ENCODE measurements around the gene CYP4A22. TPM values are rescaled to one million over a fixed set of nuclear protein-coding genes. Genes with fewer than 3 reads are reported as not detected.

The CYP4A22 gene
- total and polyA plus RNA-seq, 2 donors (not counting 3 experiments of a cell fraction or from before 2014, with no cell fraction given) = not detected

GRCh38 chr1:47187231-47187925 is 50.1 kb downstream of the CYP4A22 start:
- Histone ChIP-seq H3K27ac (ENCODE audit: insufficient read depth, low read depth, low read length) (no peak overlapping the region), H3K9ac (replicated peaks; ENCODE audit: extremely low read depth, insufficient read depth, low read length) (no peak overlapping the region), H4K20me1 (replicated peaks; ENCODE audit: control insufficient read depth, extremely low read depth, insufficient read depth, low read length) (no peaks in the 10 kb centered on the region), H2AFZ (ENCODE audit: low read depth, low read length) (no peak overlapping the region), H3K4me3 (replicated peaks in 1 of 3; ENCODE audit: insufficient read depth in 1 of 3, low read depth in 1 of 3, low read length in 3 of 3) (no peak overlapping the region), H3K36me3 (ENCODE audit: control insufficient read depth in 2 of 2, extremely low read depth in 1 of 2, insufficient read depth in 2 of 2, low read length in 2 of 2) (no peaks in the 10 kb centered on the region), H3K9me1 (replicated peaks; ENCODE audit: control insufficient read depth, extremely low read depth, insufficient read depth, low read length) (no peaks in the 10 kb centered on the region), H3K9me3 (replicated peaks; ENCODE audit: control insufficient read depth, insufficient read depth, low read length) (no peaks in the 10 kb centered on the region), H3K27me3 (ENCODE audit: control insufficient read depth in 2 of 2, insufficient read depth in 2 of 2, low read length in 2 of 2) (no peaks in the 10 kb centered on the region), H3K4me1 (ENCODE audit: control insufficient read depth, extremely low read depth, insufficient read depth, low read length) (peaks cover 9% of the 10 kb centered on the region), H3K4me2 (ENCODE audit: insufficient read depth, low read length) (no peak overlapping the region), H3K79me2 (ENCODE audit: control insufficient read depth, insufficient read depth, low read length) (no peaks in the 10 kb centered on the region)
- intact Hi-C loops (cut with micrococcal nuclease) (no loop called here), dilution Hi-C loops (cut with MboI; ENCODE audit: extremely low pct_ligation_motif_present, low sequenced_read_pairs) (no loop called here)
- no TSS peak for BruUV-seq (replicated peaks)
- POLR2A ChIA-PET = no interaction called here
- DNase-seq (ENCODE audit: low read depth, low spot score) (no peak), FAIRE-seq (no peak)
- TF ChIP-seq, protein P1, sequence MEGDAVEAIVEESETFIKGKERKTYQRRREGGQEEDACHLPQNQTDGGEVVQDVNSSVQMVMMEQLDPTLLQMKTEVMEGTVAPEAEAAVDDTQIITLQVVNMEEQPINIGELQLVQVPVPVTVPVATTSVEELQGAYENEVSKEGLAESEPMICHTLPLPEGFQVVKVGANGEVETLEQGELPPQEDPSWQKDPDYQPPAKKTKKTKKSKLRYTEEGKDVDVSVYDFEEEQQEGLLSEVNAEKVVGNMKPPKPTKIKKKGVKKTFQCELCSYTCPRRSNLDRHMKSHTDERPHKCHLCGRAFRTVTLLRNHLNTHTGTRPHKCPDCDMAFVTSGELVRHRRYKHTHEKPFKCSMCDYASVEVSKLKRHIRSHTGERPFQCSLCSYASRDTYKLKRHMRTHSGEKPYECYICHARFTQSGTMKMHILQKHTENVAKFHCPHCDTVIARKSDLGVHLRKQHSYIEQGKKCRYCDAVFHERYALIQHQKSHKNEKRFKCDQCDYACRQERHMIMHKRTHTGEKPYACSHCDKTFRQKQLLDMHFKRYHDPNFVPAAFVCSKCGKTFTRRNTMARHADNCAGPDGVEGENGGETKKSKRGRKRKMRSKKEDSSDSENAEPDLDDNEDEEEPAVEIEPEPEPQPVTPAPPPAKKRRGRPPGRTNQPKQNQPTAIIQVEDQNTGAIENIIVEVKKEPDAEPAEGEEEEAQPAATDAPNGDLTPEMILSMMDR (IDR thresholded peaks at IDR 0.05; ENCODE audit: extremely low read depth in 1 of 2, insufficient read depth in 1 of 2, low read depth in 1 of 2, low read length in 2 of 2) = no peak
- TF ChIP-seq FOS (IDR thresholded peaks at IDR 0.05; ENCODE audit: borderline replicate concordance, insufficient read depth, low read length) = no peak
- TF ChIP-seq JUN (IDR thresholded peaks at IDR 0.05; ENCODE audit: borderline replicate concordance, insufficient read depth, insufficient read length, low read depth) = no peak
- TF ChIP-seq MYC (IDR thresholded peaks at IDR 0.05; ENCODE audit: low read depth, low read length) = no peak
- no peak for TF ChIP-seq POLR2A (IDR thresholded peaks at IDR 0.05; ENCODE audit: low read depth, low read length)
- TF ChIP-seq EZH2 (IDR thresholded peaks at IDR 0.05; ENCODE audit: borderline replicate concordance, low read depth, low read length, severe bottlenecking) = no peak
- TF ChIP-seq POLR2AphosphoS5 (IDR thresholded peaks at IDR 0.05; ENCODE audit: insufficient read depth, low read depth, low read length) = no peak
- CTCF ChIA-PET = interaction anchor here (1.0 to 1.8 kb wide), 5 partner anchors 8 to 245 kb away, joined by 3 to 13 read pairs (median 3); no protein-coding TSS in a partner anchor
